Fibroblast of the aortic adventitia (primary cell): ENCODE data around the gene C5AR2. TPM values are rescaled to one million over a fixed set of nuclear protein-coding genes. Genes with fewer than 3 reads are reported as not detected.
"Not testable (repeated sequence)": the region's sequence is repeated elsewhere in the genome, so short reads cannot be mapped to it uniquely, and the experiment has no call there.

Source experiments
- DNase-seq: peaks from one replicate; pipeline ENCODE4 v3.0.0-alpha.2; 2010; ENCODE audit warnings: low read depth
- H3K4me3 ChIP-seq: 2 replicates; pipeline ENCODE4 v1.5.1; 2011; ENCODE audit warnings: low read depth, mild to moderate bottlenecking, control low read depth, low read length, moderate library complexity
- CTCF ChIP-seq: IDR thresholded peaks from 2 replicates; pipeline ENCODE4 v1.5.1; 2011; ENCODE audit warnings: mild to moderate bottlenecking, low read length, control low read depth, inconsistent platforms; ENCODE audit not compliant: insufficient read depth
- total RNA-seq: library from RNA; depleted of rRNA; stranded (reverse); fragments of >200 nt; gene quantifications from 2 replicates; pipeline ENCODE4 v1.2.3, GENCODE V29; 2012; ENCODE audit warnings: low replicate concordance

The C5AR2 gene
- total RNA-seq, 1 donor: 0.63 TPM

- no peak for DNase-seq
- no peak overlapping the region for H3K4me3 ChIP-seq
- TF ChIP-seq CTCF: peak; percentile 6
Measured at GRCh38 chr19:47357788-47358680, 26.1 kb downstream of the C5AR2 start.

GRCh38 chr19:47358936-47359335 lies 27.0 kb downstream of the C5AR2 start:
- no peak for TF ChIP-seq CTCF
- H3K4me3 ChIP-seq: no peak overlapping the region
- no peak for DNase-seq

GRCh38 chr19:47362321-47362720 lies 30.3 kb downstream of the C5AR2 start:
- H3K4me3 ChIP-seq: no peak overlapping the region
- DNase-seq: no peak
- TF ChIP-seq CTCF: no peak

- DNase-seq: no peak
Measured at GRCh38 chr19:47363758-47364531, 32.0 kb downstream of the C5AR2 start.

GRCh38 chr19:47365455-47365854 lies 33.5 kb downstream of the C5AR2 start:
- not testable (repeated sequence) for DNase-seq, H3K4me3 ChIP-seq

More at GRCh38 chr19:47363758-47364531, 32.0 kb downstream of the C5AR2 start:
- no peak overlapping the region for H3K4me3 ChIP-seq
- TF ChIP-seq CTCF: no peak

- peak; percentile 33 for DNase-seq
- H3K4me3 ChIP-seq: no peak overlapping the region
- TF ChIP-seq CTCF: no peak
Measured at GRCh38 chr19:47370045-47370611, 38.2 kb downstream of the C5AR2 start.

- TF ChIP-seq CTCF: no peak
- no peak for DNase-seq
- H3K4me3 ChIP-seq: no peak overlapping the region
Measured at GRCh38 chr19:47371261-47371660, 39.3 kb downstream of the C5AR2 start.
